Hematopoietic multipotent progenitor cell treated with erythropoietin and hydrocortisone succinate and interleukin-3 and kit ligand, for 17 days (in vitro differentiated cells): ENCODE measurements around the gene CLHC1.
"Not testable (repeated sequence)": the region's sequence is repeated elsewhere in the genome, so short reads cannot be mapped to it uniquely, and the experiment has no call there.

Experiments
- DNase-seq: peaks from one replicate; pipeline ENCODE4 v3.0.0-alpha.2; 2015; ENCODE audit warnings: low spot score

CLHC1 gene

DNA sequence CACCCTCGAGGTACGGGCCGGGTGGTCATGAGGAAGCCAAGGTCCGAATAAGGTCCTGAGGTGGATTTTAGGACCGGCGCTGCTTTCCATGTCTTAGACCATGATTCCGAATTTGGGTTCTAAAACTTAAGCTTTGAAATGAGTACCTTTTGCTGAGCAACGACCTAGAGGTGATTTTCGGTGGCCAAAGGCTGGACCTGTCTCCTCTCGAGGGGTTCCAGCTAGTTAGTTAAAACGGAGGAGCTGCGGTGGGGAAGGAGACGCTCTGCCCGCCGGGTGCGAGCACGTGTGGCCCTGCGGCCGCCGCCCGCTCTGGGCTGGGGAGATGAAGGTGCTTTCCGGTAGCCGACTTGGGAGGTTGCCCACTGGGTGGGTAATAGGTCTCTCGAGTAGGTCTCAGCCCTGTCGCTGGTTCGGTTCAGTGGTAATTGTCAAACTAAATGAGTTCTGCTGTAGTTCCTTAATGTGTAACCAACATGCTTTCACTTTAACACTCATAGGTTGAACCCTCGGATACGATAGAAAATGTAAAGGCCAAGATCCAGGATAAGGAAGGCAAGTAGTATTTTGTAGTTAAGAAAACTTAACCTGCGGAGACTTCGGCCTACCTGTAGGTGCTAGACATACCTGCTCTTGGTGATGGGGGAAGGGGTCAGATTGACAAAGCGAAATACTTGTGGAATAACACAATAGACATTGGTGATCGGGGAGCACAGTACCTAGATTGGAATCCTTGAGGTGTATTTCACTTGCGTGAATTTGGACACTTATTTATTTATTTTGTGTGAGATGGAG is 967 bp upstream of the CLHC1 start:
- peak; percentile 76 for DNase-seq

DNA sequence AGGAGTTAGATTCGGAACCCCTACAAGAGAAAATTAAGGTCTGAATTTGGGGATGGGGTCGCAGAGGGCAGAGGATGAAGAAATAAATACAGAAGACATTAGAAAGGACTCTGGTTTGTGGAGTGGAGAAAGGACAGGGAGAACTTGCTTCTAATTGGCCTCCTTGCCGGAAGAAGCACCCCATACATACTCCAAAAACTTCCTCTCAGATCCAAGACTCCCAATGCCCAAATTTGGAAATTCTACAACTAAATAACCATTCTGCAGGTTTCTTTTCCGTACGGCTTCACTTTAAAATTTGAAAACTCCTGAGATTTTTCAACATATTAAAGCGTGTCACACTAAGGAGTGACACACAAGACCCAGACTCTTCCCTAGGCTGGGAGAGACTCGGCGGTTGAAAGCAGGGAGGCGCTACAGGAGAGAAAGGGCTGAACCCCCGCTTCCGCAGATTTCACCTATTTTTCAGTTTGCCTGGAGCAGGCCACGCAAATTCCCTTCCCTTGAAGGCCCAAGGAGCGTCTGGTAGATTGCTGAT is 478 bp downstream of the CLHC1 start:
- no peak for DNase-seq

DNA sequence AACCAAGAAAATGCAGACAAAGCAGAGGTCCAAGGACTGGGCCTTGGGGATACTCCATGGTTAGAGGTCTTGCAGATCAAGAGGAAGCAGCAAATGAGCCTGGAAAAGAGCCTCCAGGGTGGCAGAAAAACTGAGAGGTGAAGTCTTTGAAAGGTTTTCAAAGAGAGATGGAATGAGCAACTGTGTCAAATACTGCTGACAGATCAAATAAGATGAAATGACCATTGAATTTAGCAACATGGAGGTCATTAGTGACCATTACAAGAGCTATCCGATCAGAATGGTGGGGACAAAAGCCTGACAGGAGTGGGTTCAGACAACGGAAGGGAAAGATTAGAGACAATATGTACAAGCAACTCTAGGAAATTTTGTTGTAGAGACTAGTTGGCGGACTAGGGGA is 1.5 kb downstream of the CLHC1 start:
- DNase-seq = no peak

GRCh38 chr2:55229221-55229620 is 2.9 kb downstream of the CLHC1 start:
- no peak for DNase-seq

GRCh38 chr2:55228226-55228563 is 3.9 kb downstream of the CLHC1 start:
- DNase-seq = no peak

DNA sequence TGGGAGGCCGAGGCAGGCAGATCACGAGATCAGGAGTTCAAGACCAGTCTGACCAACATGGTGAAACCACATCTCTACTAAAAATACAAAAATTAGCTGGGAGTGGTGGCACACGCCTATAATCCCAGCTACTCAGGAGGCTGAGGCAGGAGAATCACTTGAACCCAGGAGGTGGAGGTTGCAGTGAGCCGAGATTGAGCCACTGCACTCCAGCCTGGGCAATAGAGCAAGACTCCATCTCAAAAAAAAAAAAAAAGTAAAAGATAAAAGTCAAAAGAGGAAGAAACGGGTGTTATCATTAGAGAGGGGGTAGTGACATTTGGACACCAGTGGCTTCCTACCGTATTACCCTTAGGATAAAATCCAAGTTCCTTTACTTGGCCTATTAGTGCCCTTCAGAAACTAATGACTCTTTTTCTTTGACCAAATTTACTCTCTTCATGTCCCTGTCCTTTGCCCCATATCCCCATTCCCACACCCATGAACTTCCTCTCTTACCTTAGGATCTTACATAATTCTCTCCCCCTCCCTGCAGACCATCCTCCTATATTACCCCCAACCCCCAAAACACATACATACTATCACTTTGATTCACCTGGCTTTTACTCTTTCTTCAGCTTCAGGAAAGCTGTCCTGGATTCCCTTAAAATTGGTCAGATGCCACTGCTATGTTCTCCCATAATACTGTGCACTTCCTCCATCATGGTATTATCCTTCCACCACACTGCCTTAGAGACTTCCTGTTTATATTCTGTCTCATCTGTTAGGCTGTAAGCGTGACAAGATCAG is 4.5 kb downstream of the CLHC1 start:
- DNase-seq = not testable (repeated sequence)

DNA sequence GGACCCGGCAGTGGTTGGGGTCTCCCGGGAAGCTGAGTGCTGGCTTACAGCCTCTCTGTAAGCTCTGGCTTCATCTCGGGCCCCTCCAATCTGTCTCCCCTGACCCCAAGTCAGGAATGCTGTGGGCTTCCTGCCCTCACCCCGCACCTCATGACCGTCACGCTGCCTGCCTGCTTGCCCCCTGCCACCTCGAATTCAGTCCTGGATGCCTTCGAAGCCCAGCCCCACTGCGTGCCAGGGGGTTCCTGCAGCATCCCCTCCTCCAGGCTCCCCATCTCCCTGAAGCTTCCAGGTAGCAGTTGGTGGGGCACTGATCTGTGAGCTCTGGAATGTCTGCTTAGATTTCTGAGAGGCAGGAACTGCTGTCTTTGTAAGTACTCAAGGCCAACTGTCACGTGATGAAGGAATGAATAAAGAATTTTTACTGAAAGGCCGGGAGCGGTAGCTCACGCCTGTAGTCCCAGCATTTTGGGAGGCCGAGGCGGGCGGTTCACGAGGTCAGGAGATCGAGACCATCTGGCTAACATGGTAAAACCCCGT is 6.5 kb downstream of the CLHC1 start:
- DNase-seq = no peak

- no peak for DNase-seq
Observed at GRCh38 chr2:55224761-55225261, 7.3 kb downstream of the CLHC1 start.

DNA sequence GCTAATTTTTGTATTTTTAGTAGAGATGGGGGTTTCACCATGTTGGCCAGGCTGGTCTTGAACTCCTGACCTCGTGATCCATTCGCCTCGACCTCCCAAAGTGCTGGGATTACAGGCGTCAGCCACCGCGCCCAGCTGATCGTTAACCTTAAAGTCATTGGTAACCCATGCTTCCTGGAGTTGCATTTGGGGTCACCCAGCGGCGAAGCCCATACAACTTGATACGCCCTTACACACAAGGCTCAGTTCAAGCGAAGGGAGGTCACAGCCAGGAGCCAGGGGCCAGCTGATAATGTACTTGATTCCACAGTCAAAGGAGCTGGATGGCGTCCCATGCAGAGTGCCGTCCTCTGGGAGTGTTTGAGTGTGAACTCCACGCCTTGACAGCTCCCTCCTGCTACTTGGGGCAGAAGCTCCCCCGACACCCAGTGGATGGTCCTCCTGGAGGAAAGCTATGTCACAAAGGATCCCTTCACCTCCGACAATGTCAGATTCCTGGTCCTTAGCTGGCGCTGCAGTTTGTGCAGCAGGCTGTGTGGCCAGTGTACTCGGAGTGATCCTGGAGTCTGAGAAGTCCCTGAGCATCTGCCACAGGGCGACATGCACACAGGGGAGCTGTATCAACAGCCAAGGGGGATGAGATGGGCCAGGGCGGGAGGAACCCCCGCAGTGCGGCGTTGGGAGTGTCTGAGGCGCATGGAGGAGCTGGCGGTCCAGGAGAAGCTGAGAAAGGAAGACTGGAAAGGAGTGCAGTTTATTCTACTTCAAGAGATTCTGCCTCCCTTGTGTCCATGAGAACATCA is 7.9 kb downstream of the CLHC1 start:
- DNase-seq = no peak

GRCh38 chr2:55213822-55214221 is 18.3 kb downstream of the CLHC1 start:
- no peak for DNase-seq

DNA sequence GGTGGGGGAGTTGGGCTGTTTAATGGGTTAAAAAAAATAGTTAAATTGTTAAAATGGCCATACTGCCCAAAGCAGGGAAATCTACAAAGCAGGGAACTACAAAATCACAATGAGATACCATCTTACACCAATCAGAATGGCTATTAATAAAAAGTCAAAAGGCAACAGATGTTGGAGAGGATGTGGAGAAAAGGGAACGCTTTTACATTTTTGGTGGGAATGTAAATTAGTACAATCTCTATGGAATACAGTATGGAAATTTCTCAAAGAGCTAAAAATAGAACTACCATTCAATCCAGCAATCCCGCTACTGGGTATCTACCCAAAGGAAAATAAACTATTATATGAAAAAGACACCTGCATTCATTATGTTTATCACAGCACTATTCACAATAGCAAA is 27.1 kb downstream of the CLHC1 start:
- DNase-seq = no peak

GRCh38 chr2:55204536-55204935 is 27.6 kb downstream of the CLHC1 start:
- DNase-seq = no peak

DNA sequence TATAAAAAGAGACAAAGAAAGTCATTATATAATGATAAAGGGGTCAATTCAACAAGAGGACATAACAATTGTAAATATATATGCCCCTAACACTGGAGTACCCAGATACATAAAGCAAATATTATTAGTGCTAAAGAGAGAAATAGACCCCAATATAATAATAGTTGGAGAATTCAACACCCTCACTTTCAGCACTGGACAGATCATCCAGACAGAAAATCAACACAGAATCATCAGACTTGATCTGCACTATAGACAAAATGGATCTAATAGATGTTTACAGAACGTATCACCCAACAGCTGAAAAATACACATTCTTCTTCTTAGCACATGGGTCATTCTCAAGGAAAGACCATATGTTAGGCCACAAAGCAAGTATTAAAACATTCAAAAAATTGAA is 31.7 kb downstream of the CLHC1 start:
- DNase-seq = no peak

- DNase-seq = no peak
Observed at GRCh38 chr2:55196526-55196925, 35.6 kb downstream of the CLHC1 start.

GRCh38 chr2:55191888-55192287 is 40.2 kb downstream of the CLHC1 start:
- DNase-seq = not testable (repeated sequence)

- not testable (repeated sequence) for DNase-seq
Observed at GRCh38 chr2:55186837-55187236, 45.3 kb downstream of the CLHC1 start.

- DNase-seq = no peak
Observed at GRCh38 chr2:55180374-55180773, 51.7 kb downstream of the CLHC1 start.

GRCh38 chr2:55176094-55176415 is 56.0 kb downstream of the CLHC1 start:
- DNase-seq = no peak

- DNase-seq = peak; percentile 64
Observed at GRCh38 chr2:55175254-55176093, 56.6 kb downstream of the CLHC1 start.

DNA sequence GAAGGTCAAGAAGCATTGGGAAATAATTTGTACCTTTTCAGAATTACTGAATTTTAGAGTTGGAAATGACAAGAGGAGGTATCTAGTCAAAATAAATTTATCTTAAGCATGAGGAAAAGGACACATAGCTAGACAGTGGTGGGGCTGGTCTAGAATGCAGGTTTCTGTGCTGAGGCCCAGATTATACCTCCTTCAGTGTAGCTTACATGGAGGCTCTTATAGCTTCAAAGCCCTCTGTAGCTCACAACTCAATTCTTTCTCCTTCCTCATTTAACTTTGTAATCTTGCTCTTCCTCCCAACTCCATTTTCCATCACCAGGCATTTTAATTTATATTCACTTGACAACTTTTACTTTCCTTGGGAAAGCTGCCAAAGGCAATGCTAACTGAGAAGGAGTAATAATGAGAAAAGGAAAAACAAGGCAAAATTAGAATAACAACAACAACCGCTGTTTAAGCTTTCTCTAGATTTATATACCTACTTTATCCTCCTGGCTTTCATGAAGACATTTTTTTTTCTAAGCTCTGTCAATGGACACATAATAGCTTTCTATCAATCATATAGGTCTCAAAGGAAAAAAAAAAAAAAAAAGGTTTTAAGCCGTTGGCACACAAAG is 58.5 kb downstream of the CLHC1 start:
- DNase-seq = no peak

GRCh38 chr2:55169915-55170314 is 62.2 kb downstream of the CLHC1 start:
- DNase-seq = no peak
